Fibroblast of skin of scalp (primary cell): ENCODE measurements around the gene PYY.
A peak's percentile ranks its signal among the peaks of the same experiment; 100 is the strongest.

Experiments used
- DNase-seq: peaks from one replicate; pipeline ENCODE4 v3.0.0-alpha.2; 2013

Gene PYY

DNA sequence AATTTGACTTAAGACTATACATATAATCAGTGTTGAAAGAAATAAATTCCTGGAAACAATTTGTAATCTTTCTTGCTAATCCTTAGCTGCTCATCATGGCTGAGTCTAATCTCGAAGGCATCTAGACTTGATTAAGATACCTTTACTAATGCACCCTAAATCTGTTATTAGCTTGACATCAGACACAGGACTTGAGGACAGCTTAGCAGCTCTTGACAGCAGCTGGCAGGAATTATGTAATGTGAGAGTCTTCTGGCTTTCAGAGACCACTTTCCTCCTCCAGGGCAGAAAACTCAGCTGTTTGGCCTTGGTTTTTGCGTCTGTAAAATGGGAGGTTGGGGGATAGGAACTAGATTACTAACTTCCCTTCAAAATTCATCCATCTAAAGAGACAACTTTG lies 39.3 kb downstream of the PYY start:
- DNase-seq = no peak

DNA sequence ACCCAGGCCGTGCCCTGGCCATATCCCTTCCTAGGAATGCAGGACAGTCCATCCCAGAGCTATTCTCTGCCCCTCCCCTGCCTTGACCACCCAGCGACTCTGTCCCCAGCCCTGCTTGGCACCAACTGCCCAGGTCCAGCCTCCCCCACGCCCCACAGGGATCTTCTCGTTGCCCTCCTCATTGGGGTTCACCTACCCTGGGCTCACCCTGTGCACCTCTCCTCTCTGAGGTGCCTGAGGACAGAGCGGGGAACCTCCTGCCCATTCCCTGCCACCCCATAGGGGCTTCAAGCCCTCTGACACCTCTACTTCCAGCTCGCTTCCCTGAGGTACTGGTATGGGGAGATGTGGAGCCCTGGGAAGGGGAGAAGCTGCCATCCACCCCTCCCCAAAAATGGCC lies 40.2 kb downstream of the PYY start:
- no peak for DNase-seq

DNA sequence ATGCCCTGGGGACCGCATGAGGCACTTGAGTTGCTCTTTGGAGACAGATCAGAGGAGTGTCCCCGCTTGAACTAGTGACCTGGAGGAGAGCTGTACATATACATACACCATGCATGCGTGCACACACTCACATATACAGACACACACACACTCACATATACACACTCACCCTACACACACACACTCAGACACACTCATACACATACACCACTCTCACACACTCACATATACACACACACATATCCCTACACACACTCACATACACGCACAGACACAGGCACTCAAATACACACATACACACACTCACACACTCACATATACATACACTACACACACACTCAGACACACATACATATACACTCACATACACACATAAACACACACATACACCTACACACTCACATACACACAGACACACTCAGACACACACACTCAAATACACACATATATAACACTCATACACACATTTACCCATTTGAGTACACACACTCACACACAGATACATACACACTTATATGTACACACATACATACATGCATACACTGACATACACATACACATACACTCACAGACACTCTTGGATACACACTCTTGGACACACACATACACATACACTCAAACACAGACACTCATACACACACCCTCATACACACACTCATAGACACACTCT lies 41.0 kb downstream of the PYY start:
- DNase-seq = no peak

DNA sequence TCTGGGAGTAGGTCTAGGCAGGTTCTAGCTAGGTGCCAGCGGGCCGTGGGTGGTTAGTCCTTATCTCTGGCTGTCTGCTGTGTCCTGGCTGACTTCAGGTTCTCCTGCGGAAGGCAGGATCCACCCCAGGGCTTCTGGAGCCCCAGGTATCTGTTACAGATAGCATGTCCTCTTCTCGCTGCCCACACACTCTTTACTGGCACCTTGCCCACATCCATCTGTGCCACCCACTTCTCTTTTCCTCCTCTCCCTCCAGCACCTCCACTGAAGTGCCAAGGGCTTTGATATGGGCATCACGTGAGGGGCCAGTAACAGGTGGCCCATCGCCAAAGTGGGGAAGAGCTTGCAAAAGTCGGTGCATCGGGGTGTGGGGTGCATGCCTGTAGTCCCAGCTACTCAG lies 41.8 kb downstream of the PYY start:
- DNase-seq = no peak

DNA sequence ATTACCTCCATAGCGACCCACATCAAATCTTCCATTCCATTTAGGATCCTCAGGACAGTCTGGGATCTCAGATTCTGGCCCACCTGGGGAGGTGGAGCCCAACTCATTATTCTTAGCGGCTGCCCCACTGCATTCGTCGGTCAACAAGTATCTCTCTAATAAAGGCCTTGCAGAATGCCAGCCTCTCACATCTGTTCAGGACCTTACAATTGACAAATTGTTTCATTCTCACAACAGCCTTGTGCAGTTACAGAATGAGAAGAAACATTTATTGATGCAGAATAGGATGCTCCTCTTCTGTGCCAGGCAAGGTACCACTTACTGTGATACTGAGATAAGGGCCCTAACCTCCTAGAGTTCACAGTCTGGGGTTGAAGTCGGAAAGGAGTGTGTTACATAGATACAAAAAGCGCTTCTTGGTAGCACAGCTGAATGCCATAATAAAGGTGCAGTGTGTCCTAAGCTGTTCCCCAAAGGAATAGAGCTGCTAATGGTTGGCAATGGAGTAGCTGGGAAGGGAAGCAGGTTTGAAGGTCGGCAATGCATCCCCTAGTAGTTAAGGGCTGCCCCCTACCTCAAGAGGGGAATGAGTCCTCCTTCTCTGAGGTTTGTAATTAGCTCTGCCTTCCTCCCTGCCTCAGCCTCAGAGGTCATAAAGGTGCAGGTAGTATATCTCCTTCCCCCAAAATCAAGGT lies 44.1 kb downstream of the PYY start:
- DNase-seq = no peak

DNA sequence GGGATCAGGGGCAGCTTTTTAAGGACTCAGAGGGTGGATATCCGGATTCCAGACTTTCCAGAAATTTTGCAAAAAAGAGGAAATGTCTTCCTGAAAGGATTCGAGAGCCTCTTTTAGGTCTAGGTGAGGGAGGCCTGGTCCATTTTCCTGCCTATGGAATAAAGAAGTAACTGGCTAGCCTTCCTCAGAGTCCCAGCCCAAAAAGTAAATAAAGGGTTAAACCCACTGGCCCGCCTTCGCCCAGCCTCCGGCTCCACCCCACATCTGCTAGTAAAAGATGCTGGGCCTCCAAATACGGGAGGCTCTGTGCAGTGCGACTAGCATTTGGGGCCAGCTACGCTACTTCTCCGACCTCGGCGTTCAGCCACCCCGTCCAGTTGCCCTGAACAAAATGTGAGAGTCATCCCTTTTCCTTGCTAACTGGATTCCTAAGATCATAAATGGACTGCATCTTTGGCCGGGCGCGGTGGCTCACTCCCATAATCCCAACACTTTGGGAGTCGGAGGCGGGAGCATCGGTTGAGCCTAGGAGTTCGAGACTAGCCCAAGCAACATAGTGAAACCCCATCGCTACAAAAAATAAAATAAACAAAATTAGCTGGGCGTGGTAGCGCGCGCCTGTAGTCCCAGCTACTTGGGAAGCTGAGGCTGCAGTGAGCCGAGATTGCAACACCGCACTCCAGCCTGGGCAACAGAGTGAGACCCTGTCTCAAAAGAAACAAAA lies 45.6 kb downstream of the PYY start:
- DNase-seq = peak; percentile 78

DNA sequence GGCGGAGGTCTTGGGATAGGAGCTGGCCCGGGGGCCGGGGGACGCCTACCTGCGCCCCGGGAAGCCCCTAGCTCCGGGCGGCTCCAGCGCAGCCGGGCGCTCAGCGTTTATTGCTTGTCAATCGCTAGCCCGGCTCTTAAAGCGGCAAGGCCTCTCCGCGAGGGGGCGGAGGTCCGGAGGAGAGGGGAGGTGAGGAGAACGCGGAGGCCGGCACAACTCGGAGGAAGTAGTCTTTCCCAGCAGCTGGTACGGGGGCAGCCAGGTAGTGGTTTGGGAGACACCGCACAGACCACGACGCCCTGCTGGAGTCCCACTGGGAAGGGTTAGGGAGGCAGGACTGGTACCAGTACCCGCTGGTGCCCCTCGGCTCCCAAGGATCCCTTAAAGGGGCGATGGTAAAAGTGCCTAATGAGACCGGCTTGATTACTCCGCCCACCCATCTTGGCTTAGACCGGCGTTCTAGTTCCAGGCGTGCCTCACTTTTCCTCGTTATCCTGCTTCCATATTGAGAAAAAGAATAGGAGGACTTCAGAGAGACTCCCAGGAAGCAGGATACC lies 46.2 kb downstream of the PYY start, which contains the start of gene MPP2:
MPP2 (minus strand) TSS at position 112 of the 557 bp plus-strand sequence. CDS start 3,076 bp downstream, outside the sequence.
- peak; percentile 77 for DNase-seq

DNA sequence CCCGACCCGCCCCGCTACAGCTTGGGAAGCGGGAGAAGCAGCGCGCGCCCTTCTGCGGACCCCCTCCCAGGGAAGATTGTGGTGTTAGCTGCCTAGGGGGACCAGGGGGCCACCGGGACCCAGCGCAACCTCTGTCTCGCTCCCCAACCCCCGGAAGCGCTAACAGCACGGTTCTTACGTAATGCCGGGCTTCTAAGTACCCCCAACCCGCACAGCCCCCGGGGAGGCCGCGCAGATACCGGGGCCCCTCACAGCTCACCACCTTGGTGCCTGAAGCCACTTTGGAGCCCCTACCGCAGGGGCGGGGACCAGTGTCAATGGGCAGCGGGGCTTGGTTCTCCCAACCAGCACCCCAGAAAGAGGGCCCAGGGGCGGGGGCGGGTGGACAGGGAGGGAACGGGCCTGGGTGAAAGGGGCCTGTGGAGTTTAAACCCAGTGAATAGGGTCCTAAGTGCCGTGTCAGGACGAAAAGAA lies 46.8 kb downstream of the PYY start:
- DNase-seq = no peak

DNA sequence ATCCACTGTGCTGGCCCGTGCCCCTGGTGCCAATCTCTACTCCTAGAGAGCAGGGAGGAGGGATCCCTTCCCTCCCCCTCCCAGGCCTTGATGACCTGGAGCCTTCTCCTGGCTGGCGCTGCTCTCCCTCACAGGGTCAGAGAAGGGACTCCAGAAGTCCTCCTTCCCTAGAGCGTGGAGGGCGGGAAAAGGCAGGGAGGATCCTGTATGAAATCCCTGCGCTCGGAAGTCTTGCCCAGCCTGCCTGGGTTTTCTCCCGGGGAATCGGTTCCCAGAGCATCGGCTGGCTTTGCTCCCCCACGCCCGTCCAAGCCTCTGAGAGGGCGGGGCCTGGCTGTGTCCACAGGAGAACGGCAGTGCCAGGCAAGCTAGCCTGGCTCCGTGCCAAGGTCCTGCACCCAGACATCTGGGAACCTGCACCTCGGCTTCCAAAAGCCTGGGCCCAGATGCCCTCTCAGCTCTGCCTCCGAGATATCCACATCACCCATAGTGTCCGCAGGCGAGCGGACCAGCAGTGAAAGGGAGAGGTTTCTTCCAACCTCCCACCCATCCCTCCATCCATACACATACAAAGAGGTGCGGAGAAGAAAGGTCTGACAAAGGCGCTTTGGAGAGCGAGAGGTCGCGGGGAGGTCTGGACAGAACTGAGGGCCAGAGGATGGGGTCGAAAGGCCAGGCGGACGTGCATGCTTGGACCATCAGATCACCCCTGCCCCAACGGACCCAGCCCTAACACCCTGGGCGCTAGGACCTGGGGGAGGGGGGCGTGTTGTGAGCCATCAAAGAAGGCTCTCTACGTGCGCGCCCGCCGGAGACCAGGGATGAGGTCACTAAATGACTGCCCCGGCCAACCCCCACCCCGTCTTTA lies 47.5 kb downstream of the PYY start:
- DNase-seq = peak; percentile 77

DNA sequence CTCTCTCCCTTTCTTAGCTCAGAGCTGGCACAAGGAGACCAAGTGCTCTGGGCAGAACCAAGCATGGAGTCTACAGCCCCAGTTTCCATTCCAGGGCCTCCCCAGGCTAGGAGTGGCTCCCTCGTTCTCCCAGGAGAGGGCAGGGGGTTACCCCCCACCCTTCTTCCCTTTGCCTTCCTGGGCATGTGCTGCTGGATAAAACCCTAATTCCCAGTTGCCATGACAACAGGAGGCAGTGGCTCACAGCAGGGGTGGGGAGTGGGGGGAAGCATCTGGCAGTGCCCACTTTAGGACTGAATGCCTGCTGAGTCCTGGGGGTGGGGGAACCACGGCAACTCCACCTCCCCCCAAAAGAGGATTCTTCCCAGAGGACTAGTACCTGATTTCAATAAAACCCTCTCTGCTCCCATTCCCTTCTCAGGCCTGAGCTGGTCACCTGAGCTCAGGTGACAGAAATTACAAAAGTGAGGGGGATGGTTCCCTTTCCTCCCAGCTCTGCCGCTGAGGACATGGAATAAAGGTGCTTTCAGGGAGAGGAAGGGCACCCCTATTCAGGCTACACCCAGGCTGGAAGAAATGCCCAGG lies 48.2 kb downstream of the PYY start:
- DNase-seq = no peak
